LoVo (cell line): Measurements from ENCODE around the gene SPATA3.

Source experiments
- DNase-seq: peaks from one replicate; pipeline ENCODE4 v3.0.0-alpha.2; 2016; ENCODE audit warnings: low spot score

SPATA3 gene

GRCh38 chr2:231030725-231031124 is 34.8 kb downstream of the SPATA3 start:
- no peak for DNase-seq

GRCh38 chr2:231032575-231033140 is 36.7 kb downstream of the SPATA3 start:
- no peak for DNase-seq

- no peak for DNase-seq
Measured at GRCh38 chr2:231033147-231034132, 37.5 kb downstream of the SPATA3 start.

- DNase-seq = peak; percentile 64
Measured at GRCh38 chr2:231034291-231034882, 38.5 kb downstream of the SPATA3 start.

- no peak for DNase-seq
Measured at GRCh38 chr2:231036131-231036530, 40.2 kb downstream of the SPATA3 start.

GRCh38 chr2:231036578-231037106 is 40.7 kb downstream of the SPATA3 start:
- DNase-seq = no peak

- DNase-seq = peak; percentile 49
Measured at GRCh38 chr2:231037202-231037730, 41.3 kb downstream of the SPATA3 start, which contains the start of gene C2orf72. Gene C2orf72, plus strand, starts transcription at chr2:231037523. Its CDS starts 43 bp downstream, at chr2:231037566.

GRCh38 chr2:231037731-231038482 is 42.0 kb downstream of the SPATA3 start:
- peak; percentile 44 for DNase-seq

- DNase-seq = no peak
Measured at GRCh38 chr2:231038483-231039293, 42.8 kb downstream of the SPATA3 start.

GRCh38 chr2:231039294-231039664 is 43.4 kb downstream of the SPATA3 start:
- no peak for DNase-seq

- no peak for DNase-seq
Measured at GRCh38 chr2:231039821-231040364, 44.0 kb downstream of the SPATA3 start.

GRCh38 chr2:231041061-231041689 is 45.3 kb downstream of the SPATA3 start:
- DNase-seq = no peak

GRCh38 chr2:231043796-231044195 is 47.9 kb downstream of the SPATA3 start:
- no peak for DNase-seq

- no peak for DNase-seq
Measured at GRCh38 chr2:231046916-231047273, 51.0 kb downstream of the SPATA3 start.

GRCh38 chr2:231047274-231047922 is 51.5 kb downstream of the SPATA3 start:
- DNase-seq = no peak

GRCh38 chr2:231047923-231048915 is 52.3 kb downstream of the SPATA3 start:
- DNase-seq = no peak

GRCh38 chr2:231049286-231050017 is 53.5 kb downstream of the SPATA3 start:
- no peak for DNase-seq
